GM12874 (cell line): ENCODE measurements around the gene CEP57L1.

Experiments used
- CTCF ChIP-seq: IDR thresholded peaks from 2 replicates; pipeline ENCODE4 v1.5.1; 2011; ENCODE audit warnings: low read depth, mild to moderate bottlenecking, control low read depth, low read length, moderate library complexity; ENCODE audit not compliant: insufficient read depth

CEP57L1 gene

GRCh38 chr6:109074133-109074415 lies 21.2 kb upstream of the CEP57L1 start:
- TF ChIP-seq CTCF, result no peak

GRCh38 chr6:109075934-109076333 lies 19.4 kb upstream of the CEP57L1 start:
- TF ChIP-seq CTCF, result no peak

GRCh38 chr6:109076377-109076776 lies 18.9 kb upstream of the CEP57L1 start:
- no peak for TF ChIP-seq CTCF

GRCh38 chr6:109079981-109080380 lies 15.3 kb upstream of the CEP57L1 start:
- TF ChIP-seq CTCF, result no peak

- no peak for TF ChIP-seq CTCF
Measured at GRCh38 chr6:109081026-109081425, 14.3 kb upstream of the CEP57L1 start.

- TF ChIP-seq CTCF, result no peak
Measured at GRCh38 chr6:109081516-109082187, 13.7 kb upstream of the CEP57L1 start.

- TF ChIP-seq CTCF, result 0 out of 2 replicates have a peak, but pooled peaks have one; percentile 9
Measured at GRCh38 chr6:109082188-109082577, 13.1 kb upstream of the CEP57L1 start.
